GM23338 (cell line): Measurements from ENCODE around the gene SOHLH1. TPM values are rescaled to one million over a fixed set of nuclear protein-coding genes. Genes with fewer than 3 reads are reported as not detected.

Experiments used
- ATAC-seq: fragments of 200-7000 bp; cut with Tn5 transposase; 3 replicates; pipeline ENCODE4 v1.9.1; 2020
- DNase-seq: peaks from one replicate; pipeline ENCODE4 v3.0.0-alpha.2; 2015; ENCODE audit warnings: low spot score
- H2AFZ ChIP-seq: fragments of 200-600 bp; sonication (generic); 2 replicates; pipeline ENCODE4 v1.8.0; 2016; ENCODE audit warnings: antibody characterized with exemption, mild to moderate bottlenecking, moderate library complexity
- H3F3A ChIP-seq: fragments of 200-600 bp; sonication (generic); replicated peaks from 2 replicates; pipeline ENCODE4 v1.8.0; 2017; ENCODE audit warnings: antibody characterized with exemption, mixed run types, low read depth
- H3K27ac ChIP-seq: fragments of 200-600 bp; sonication (generic); 2 replicates; pipeline ENCODE4 v1.6.1; 2016; ENCODE audit warnings: low read depth
- H3K27me3 ChIP-seq: fragments of 200-600 bp; sonication (generic); 2 replicates; pipeline ENCODE4 v1.8.0; 2016; ENCODE audit warnings: mild to moderate bottlenecking, mixed run types, moderate library complexity; ENCODE audit not compliant: insufficient read depth
- H3K36me3 ChIP-seq: fragments of 200-600 bp; sonication (generic); 2 replicates; pipeline ENCODE4 v1.8.0; 2016; ENCODE audit warnings: mild to moderate bottlenecking; ENCODE audit not compliant: insufficient read depth
- H3K4me1 ChIP-seq: fragments of 200-600 bp; sonication (generic); 2 replicates; pipeline ENCODE4 v1.8.0; 2016; ENCODE audit warnings: mild to moderate bottlenecking, moderate library complexity; ENCODE audit not compliant: insufficient read depth
- H3K4me2 ChIP-seq: fragments of 200-600 bp; sonication (generic); 2 replicates; pipeline ENCODE4 v1.7.1; 2017; ENCODE audit warnings: mixed run types
- H3K4me3 ChIP-seq: fragments of 200-600 bp; sonication (generic); 2 replicates; pipeline ENCODE4 v1.6.1; 2016; ENCODE audit warnings: mixed run types
- H3K79me2 ChIP-seq: fragments of 200-600 bp; sonication (generic); replicated peaks from 2 replicates; pipeline ENCODE4 v1.8.0; 2017; ENCODE audit warnings: mild to moderate bottlenecking; ENCODE audit not compliant: insufficient read depth
- H3K9me2 ChIP-seq: fragments of 200-600 bp; sonication (generic); 2 replicates; pipeline ENCODE4 v1.8.0; 2017; ENCODE audit not compliant: insufficient read depth
- H4K20me1 ChIP-seq: fragments of 200-600 bp; sonication (generic); replicated peaks from 2 replicates; pipeline ENCODE4 v1.8.0; 2017; ENCODE audit warnings: mild to moderate bottlenecking; ENCODE audit not compliant: insufficient read depth
- H3K27ac Mint-ChIP-seq: 2 replicates; pipeline ENCODE4 v1.8.0; 2020; ENCODE audit warnings: inconsistent platforms, mild to moderate bottlenecking, moderate library complexity, mixed read lengths
- H3K27me3 Mint-ChIP-seq: 3 replicates; pipeline ENCODE4 v1.8.0; 2022; ENCODE audit warnings: low read depth, mild to moderate bottlenecking, moderate library complexity, mixed read lengths, inconsistent platforms; ENCODE audit not compliant: insufficient read depth, poor library complexity
- H3K36me3 Mint-ChIP-seq: 3 replicates; pipeline ENCODE4 v1.8.0; 2021; ENCODE audit warnings: low read depth, mild to moderate bottlenecking, inconsistent platforms, moderate library complexity, mixed read lengths
- H3K4me1 Mint-ChIP-seq: 3 replicates; pipeline ENCODE4 v1.8.0; 2020; ENCODE audit warnings: mild to moderate bottlenecking, inconsistent platforms, mixed read lengths
- H3K4me3 Mint-ChIP-seq: 3 replicates; pipeline ENCODE4 v1.8.0; 2021; ENCODE audit warnings: moderate library complexity, mild to moderate bottlenecking, inconsistent platforms, mixed read lengths
- H3K9me3 Mint-ChIP-seq: 3 replicates; pipeline ENCODE4 v1.8.0; 2020; ENCODE audit warnings: moderate library complexity, mild to moderate bottlenecking, inconsistent platforms, mixed read lengths
- CREB1 ChIP-seq: fragments of 250-450 bp; sonication (Bioruptor Pico); IDR thresholded peaks from 2 replicates; pipeline ENCODE4 v1.5.0; 2020; ENCODE audit warnings: low read depth, mild to moderate bottlenecking, moderate library complexity
- CTCF ChIP-seq, 2 experiments: fragments of 200-600 bp in 1 of 2; sonication (generic) in 1 of 2; conservative IDR thresholded peaks; 2 replicates each; pipeline versions ENCODE4 v1.5.1 to v1.6.1; 2016 to 2017; ENCODE audit warnings: antibody characterized with exemption in 2 of 2, low read depth in 2 of 2, mild to moderate bottlenecking in 2 of 2, moderate library complexity in 1 of 2
- ETS1 ChIP-seq: IDR thresholded peaks from 2 replicates; pipeline ENCODE4 v1.6.1; 2016; ENCODE audit warnings: antibody characterized with exemption
- EZH2 ChIP-seq: fragments of 200-600 bp; sonication (generic); IDR thresholded peaks from one replicate; pipeline ENCODE4 v1.8.0; 2017; ENCODE audit warnings: antibody characterized with exemption, mild to moderate bottlenecking, low read depth; ENCODE audit not compliant: unreplicated experiment
- EZH2phosphoT487 ChIP-seq: fragments of 200-600 bp; sonication (generic); IDR thresholded peaks from one replicate; pipeline ENCODE4 v1.8.1; 2018; ENCODE audit warnings: antibody characterized with exemption; ENCODE audit not compliant: unreplicated experiment
- JUNB ChIP-seq: IDR thresholded peaks from one replicate; pipeline ENCODE4 v1.6.1; 2016; ENCODE audit warnings: antibody characterized with exemption; ENCODE audit not compliant: unreplicated experiment
- NANOG ChIP-seq: IDR thresholded peaks from 2 replicates; pipeline ENCODE4 v1.6.1; 2016; ENCODE audit warnings: antibody characterized with exemption, borderline replicate concordance
- POLR2AphosphoS5 ChIP-seq: IDR thresholded peaks from 2 replicates; pipeline ENCODE4 v1.6.1; 2016; ENCODE audit warnings: antibody characterized with exemption, low read depth
- REST ChIP-seq: IDR thresholded peaks from one replicate; pipeline ENCODE4 v1.6.1; 2018; ENCODE audit warnings: antibody characterized with exemption; ENCODE audit not compliant: unreplicated experiment
- STAT1 ChIP-seq: IDR thresholded peaks from one replicate; pipeline ENCODE4 v1.6.1; 2016; ENCODE audit warnings: antibody characterized with exemption; ENCODE audit not compliant: unreplicated experiment
- ZNF114 ChIP-seq: fragments of 250-450 bp; sonication (Bioruptor Pico); IDR thresholded peaks from 2 replicates; pipeline ENCODE4 v1.5.0; 2020; ENCODE audit warnings: mild to moderate bottlenecking, moderate library complexity
- ZNF331 ChIP-seq: fragments of 250-450 bp; sonication (Bioruptor Pico); IDR thresholded peaks from 2 replicates; pipeline ENCODE4 v1.5.0; 2020; ENCODE audit warnings: low read depth, mild to moderate bottlenecking, moderate library complexity
- ZNF462 ChIP-seq: fragments of 250-450 bp; sonication (Bioruptor Pico); IDR thresholded peaks from 2 replicates; pipeline ENCODE4 v1.5.0; 2020; ENCODE audit warnings: mild to moderate bottlenecking, moderate library complexity
- polyA plus RNA-seq: library from polyadenylated mRNA; unstranded; fragments of >200 nt; fragmentation: Nextera tagmentation; extraction: Ambion mirVana; gene quantifications from 2 replicates; pipeline ENCODE4 v1.2.1, GENCODE V29; 2016
- total RNA-seq: library from RNA; depleted of rRNA; stranded (reverse); fragments of >200 nt; shearing (Covaris generic); gene quantifications from 2 replicates; pipeline ENCODE4 v1.2.3, GENCODE V29; 2014

SOHLH1 gene
- total and polyA plus RNA-seq, 2 experiments from 2014 or later, result 0.21 TPM; not detected in 1

- no peak overlapping the region for H3K4me3 Mint-ChIP-seq
- H3K27me3 Mint-ChIP-seq, result peaks cover 2% of the 10 kb centered on the region
- Histone ChIP-seq H3K27me3 (no peaks in the 10 kb centered on the region), H3K9me2 (no peaks in the 10 kb centered on the region; the same call in 1 of the 2 replicates), H2AFZ (no peak overlapping the region), H3K4me3 (no peak overlapping the region), H3K4me2 (no peak overlapping the region), H3K4me1 (no peaks in the 10 kb centered on the region), H4K20me1 (no peaks in the 10 kb centered on the region), H3K36me3 (no peaks in the 10 kb centered on the region), H3F3A (no peaks in the 10 kb centered on the region), H3K79me2 (no peaks in the 10 kb centered on the region), H3K27ac (no peak overlapping the region)
- ATAC-seq (no peak), DNase-seq (no peak)
- H3K27ac Mint-ChIP-seq, result no peak overlapping the region
- H3K36me3 Mint-ChIP-seq, result peaks cover 3% of the 10 kb centered on the region; the same call in 1 of the 3 replicates
- no peaks in the 10 kb centered on the region for H3K4me1 Mint-ChIP-seq
- TF ChIP-seq ZNF331 (CRISPR knock-in tag) (no peak), NANOG (no peak), ZNF462 (CRISPR knock-in tag) (no peak), POLR2AphosphoS5 (no peak), STAT1 (no peak), CREB1 (CRISPR knock-in tag) (no peak), REST (no peak), CTCF (conservative IDR thresholded peaks at IDR 0.05; ENCODE audit: low read depth in 2 of 2) (no peak), ZNF114 (CRISPR knock-in tag) (no peak), EZH2 (no peak), EZH2phosphoT487 (no peak), JUNB (no peak), ETS1 (no peak)
- H3K9me3 Mint-ChIP-seq, result peaks cover 4% of the 10 kb centered on the region
Measured at GRCh38 chr9:135673941-135674340, 25.3 kb downstream of the SOHLH1 start.
